A549 (cell line): ENCODE data around the gene STARD3NL.

Experiments
- BHLHE40 ChIP-seq: IDR thresholded peaks from 2 replicates; pipeline ENCODE4 v1.6.1; 2012; ENCODE audit warnings: low read depth, low read length, inconsistent platforms
- CHD2 ChIP-seq: fragments of 150-350 bp; IDR thresholded peaks from 2 replicates; pipeline ENCODE4 v1.6.1; 2014; ENCODE audit warnings: low read length; ENCODE audit not compliant: partially characterized antibody
- CTCF ChIP-seq: fragments of >200 bp; sonication (Bioruptor Twin); formaldehyde crosslinking; IDR thresholded peaks from 3 replicates; pipeline ENCODE4 v1.5.1; 2016
- E2F6 ChIP-seq: IDR thresholded peaks from 2 replicates; pipeline ENCODE4 v1.6.1; 2012; ENCODE audit warnings: low read depth, borderline replicate concordance
- HOXA7 ChIP-seq: fragments of 250-450 bp; sonication (Bioruptor Pico); IDR thresholded peaks from 2 replicates; pipeline ENCODE4 v1.5.0; 2020; ENCODE audit warnings: mild to moderate bottlenecking, moderate library complexity
- POLR2A ChIP-seq: IDR thresholded peaks from 2 replicates; pipeline ENCODE4 v1.6.1; 2012; ENCODE audit warnings: mild to moderate bottlenecking, low read length
- POLR2AphosphoS2 ChIP-seq: conservative IDR thresholded peaks from 2 replicates; pipeline ENCODE4 v1.6.1; 2012; ENCODE audit warnings: low read length, improper control_type of control experiment, inconsistent platforms
- RAD21 ChIP-seq, 2 experiments: fragments of >200 bp in 1 of 2; sonication (Bioruptor Twin) in 1 of 2; formaldehyde crosslinking in 1 of 2; IDR thresholded peaks in 1 of 2; conservative IDR thresholded peaks in 1 of 2; 2 replicates in 1 of 2; 3 replicates in 1 of 2; pipeline ENCODE4 v1.6.1; 2012 to 2018; ENCODE audit warnings: inconsistent platforms in 1 of 2
- RARB ChIP-seq: fragments of 250-450 bp; sonication (Bioruptor Pico); IDR thresholded peaks from 2 replicates; pipeline ENCODE4 v1.8.0; 2021; ENCODE audit warnings: mild to moderate bottlenecking, moderate library complexity
- TP53 ChIP-seq: fragments of 250-450 bp; sonication (Bioruptor Pico); IDR thresholded peaks from 2 replicates; pipeline ENCODE4 v1.5.0; 2021; ENCODE audit warnings: mild to moderate bottlenecking, moderate library complexity
- USF2 ChIP-seq: fragments of 450-650 bp; IDR thresholded peaks from 2 replicates; pipeline ENCODE4 v1.6.1; 2014; ENCODE audit warnings: antibody characterized with exemption

DNA sequence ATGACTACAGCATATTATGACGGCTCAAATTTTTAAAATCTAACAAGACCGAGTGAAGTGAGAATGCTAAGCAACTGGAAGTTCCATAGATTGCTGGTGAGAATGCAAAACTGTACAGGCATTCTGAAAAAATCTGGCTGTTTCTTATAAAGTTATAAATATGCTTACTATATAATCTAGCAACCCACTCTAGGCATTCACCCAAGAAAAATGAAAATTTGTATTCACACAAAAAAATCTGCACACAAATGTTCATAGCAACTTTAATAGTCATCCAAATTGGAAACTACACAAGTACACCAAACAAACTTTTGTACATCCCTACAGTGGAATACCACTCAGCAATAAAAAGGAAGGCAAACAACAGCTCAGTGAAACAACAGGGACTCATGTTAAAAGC is 39.9 kb upstream of the STARD3NL start:
- TF ChIP-seq CTCF, result no peak
- TF ChIP-seq POLR2A, result no peak
- no peak for TF ChIP-seq RAD21 (conservative IDR thresholded peaks at IDR 0.05 in 1 of 2, IDR thresholded peaks at IDR 0.05 in 1 of 2)
- no peak for TF ChIP-seq POLR2AphosphoS2
- no peak for TF ChIP-seq E2F6
- TF ChIP-seq TP53 (CRISPR knock-in tag), result no peak
- TF ChIP-seq CHD2, result no peak
- TF ChIP-seq RARB (CRISPR knock-in tag), result no peak
- no peak for TF ChIP-seq HOXA7 (CRISPR knock-in tag)
- TF ChIP-seq USF2, result no peak
- TF ChIP-seq BHLHE40, result no peak
